ENCODE data around the gene POU4F2.

DNA sequence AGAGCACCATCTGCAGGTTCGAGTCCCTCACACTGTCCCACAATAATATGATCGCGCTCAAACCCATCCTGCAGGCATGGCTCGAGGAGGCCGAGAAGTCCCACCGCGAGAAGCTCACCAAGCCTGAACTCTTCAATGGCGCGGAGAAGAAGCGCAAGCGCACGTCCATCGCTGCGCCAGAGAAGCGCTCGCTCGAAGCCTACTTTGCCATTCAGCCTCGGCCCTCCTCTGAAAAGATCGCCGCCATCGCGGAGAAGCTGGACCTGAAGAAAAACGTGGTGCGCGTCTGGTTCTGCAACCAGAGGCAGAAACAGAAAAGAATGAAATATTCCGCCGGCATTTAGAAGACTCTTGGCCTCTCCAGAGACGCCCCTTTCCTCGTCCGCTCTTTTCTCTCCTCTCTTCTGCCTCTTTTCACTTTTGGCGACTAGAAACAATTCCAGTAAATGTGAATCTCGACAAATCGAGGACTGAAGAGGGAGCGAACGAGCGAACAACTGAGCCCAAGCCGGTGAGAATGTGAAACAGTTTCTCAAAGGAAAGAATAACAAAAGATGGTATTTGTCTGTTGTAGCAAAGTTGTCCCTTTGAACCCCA lies 1.9 kb downstream of the POU4F2 start:
- TF ChIP-seq, protein P1, sequence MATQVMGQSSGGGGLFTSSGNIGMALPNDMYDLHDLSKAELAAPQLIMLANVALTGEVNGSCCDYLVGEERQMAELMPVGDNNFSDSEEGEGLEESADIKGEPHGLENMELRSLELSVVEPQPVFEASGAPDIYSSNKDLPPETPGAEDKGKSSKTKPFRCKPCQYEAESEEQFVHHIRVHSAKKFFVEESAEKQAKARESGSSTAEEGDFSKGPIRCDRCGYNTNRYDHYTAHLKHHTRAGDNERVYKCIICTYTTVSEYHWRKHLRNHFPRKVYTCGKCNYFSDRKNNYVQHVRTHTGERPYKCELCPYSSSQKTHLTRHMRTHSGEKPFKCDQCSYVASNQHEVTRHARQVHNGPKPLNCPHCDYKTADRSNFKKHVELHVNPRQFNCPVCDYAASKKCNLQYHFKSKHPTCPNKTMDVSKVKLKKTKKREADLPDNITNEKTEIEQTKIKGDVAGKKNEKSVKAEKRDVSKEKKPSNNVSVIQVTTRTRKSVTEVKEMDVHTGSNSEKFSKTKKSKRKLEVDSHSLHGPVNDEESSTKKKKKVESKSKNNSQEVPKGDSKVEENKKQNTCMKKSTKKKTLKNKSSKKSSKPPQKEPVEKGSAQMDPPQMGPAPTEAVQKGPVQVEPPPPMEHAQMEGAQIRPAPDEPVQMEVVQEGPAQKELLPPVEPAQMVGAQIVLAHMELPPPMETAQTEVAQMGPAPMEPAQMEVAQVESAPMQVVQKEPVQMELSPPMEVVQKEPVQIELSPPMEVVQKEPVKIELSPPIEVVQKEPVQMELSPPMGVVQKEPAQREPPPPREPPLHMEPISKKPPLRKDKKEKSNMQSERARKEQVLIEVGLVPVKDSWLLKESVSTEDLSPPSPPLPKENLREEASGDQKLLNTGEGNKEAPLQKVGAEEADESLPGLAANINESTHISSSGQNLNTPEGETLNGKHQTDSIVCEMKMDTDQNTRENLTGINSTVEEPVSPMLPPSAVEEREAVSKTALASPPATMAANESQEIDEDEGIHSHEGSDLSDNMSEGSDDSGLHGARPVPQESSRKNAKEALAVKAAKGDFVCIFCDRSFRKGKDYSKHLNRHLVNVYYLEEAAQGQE (IDR thresholded peaks at IDR 0.05; ENCODE audit: insufficient read depth in 1 of 2, low read depth in 2 of 2, low read length in 2 of 2): no peak
- TF ChIP-seq TAF1 (IDR thresholded peaks at IDR 0.05; ENCODE audit: borderline replicate concordance, insufficient read depth, low read length): no peak
